Measurements from ENCODE around the gene PTPRK.

PTPRK gene

DNA sequence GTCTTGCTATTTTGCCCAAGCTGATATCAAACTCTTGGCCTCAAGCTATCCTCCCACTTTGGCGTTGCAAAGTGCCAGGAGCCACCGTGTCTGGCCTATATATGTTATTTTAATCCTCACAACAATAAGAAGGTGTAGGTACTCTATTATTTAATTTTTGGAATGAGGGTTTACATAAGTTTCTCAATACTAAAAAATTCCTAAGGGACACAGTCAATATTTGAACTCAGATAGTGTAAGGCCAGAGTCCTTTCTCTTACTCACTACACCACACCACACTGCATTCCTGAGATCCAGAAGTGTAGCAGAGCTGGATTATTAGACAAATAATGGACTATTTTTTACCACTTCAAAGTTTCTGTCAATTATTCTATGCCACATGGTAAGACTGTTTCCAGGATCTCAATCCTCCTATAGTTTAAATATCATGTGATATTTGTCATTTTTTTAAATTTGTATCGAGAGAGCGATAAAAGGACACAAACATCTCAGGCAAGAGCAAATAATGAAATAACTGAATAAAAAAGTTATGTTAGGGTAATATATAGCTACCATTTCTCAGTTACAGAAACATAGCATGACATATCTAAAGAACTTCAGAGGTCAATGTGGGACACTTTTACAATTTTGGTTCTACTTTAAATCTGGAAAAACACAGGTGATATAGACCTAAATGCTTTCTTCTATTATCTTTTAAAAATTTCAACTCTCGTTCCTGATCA is 457.4 kb downstream of the PTPRK start:
- no peak overlapping the region for H3K4me3 ChIP-seq (ENCODE audit: low read length)
- DNase-seq (ENCODE audit: low read depth), result peak; percentile 32
- TF ChIP-seq, protein P1, sequence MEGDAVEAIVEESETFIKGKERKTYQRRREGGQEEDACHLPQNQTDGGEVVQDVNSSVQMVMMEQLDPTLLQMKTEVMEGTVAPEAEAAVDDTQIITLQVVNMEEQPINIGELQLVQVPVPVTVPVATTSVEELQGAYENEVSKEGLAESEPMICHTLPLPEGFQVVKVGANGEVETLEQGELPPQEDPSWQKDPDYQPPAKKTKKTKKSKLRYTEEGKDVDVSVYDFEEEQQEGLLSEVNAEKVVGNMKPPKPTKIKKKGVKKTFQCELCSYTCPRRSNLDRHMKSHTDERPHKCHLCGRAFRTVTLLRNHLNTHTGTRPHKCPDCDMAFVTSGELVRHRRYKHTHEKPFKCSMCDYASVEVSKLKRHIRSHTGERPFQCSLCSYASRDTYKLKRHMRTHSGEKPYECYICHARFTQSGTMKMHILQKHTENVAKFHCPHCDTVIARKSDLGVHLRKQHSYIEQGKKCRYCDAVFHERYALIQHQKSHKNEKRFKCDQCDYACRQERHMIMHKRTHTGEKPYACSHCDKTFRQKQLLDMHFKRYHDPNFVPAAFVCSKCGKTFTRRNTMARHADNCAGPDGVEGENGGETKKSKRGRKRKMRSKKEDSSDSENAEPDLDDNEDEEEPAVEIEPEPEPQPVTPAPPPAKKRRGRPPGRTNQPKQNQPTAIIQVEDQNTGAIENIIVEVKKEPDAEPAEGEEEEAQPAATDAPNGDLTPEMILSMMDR (conservative IDR thresholded peaks at IDR 0.05; ENCODE audit: low read length), result no peak

DNA sequence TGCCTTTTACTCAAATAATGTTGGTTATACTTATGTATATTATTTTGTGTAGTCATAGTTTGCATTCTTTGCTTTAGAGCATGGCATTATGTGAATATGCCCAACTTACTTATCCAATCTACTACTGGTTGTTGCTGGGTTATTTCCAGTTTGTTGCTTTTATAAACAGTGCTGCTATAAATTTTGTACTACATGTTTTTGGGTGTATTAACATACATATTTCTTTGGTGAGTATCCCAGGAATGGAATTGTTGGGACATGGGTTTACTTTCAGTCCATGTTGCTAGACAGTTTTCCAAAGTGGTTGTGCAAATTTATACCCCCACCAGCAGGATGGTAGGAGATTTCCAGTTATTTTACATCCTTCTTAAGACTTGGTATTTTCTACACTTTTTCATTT is 462.5 kb downstream of the PTPRK start:
- no peak overlapping the region for H3K4me3 ChIP-seq (ENCODE audit: low read length)
- TF ChIP-seq, protein P1 (conservative IDR thresholded peaks at IDR 0.05; ENCODE audit: low read length), result no peak
- DNase-seq (ENCODE audit: low read depth), result peak; percentile 81

DNA sequence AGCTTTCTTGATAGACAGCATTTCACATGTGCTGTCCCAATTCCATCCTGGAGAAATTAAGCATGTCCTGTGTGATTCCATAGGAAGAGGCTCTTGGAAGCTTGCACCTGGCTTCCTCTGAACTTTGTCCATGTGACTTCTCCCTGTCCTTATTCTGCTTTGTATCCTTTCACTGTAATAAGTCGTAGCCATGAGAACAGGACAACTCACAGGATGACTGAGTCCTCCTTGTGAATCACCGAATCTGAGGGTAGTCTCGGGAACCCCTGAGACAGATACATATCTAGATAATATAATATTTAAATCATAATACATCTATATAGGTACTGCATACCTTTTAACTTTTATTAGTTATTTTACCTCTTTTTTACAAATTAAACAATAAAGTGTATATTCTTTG is 462.9 kb downstream of the PTPRK start:
- H3K4me3 ChIP-seq (ENCODE audit: low read length), result no peak overlapping the region
- DNase-seq (ENCODE audit: low read depth), result peak; percentile 13
- TF ChIP-seq, protein P1 (conservative IDR thresholded peaks at IDR 0.05; ENCODE audit: low read length), result no peak

DNA sequence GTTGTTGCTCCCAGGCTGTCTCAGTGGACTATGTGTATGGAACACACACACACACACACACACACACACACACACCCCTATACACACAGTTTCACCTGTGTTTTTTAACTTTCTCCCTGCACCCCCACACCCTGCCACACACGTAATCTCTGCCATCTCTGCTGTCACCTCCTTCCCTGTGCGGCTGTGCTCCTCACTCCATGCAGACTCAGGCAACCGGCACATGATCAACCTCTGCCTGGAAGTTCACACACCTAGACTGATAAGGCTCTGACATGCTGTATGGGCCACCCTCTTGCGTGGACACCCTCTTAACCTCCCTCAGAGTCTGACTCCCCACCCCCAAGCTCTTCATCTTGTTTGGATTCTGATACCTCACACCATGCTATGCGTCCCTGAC is 467.3 kb downstream of the PTPRK start:
- TF ChIP-seq, protein P1 (conservative IDR thresholded peaks at IDR 0.05; ENCODE audit: low read length), result no peak
- DNase-seq (ENCODE audit: low read depth), result no peak
- H3K4me3 ChIP-seq (ENCODE audit: low read length), result no peak overlapping the region

DNA sequence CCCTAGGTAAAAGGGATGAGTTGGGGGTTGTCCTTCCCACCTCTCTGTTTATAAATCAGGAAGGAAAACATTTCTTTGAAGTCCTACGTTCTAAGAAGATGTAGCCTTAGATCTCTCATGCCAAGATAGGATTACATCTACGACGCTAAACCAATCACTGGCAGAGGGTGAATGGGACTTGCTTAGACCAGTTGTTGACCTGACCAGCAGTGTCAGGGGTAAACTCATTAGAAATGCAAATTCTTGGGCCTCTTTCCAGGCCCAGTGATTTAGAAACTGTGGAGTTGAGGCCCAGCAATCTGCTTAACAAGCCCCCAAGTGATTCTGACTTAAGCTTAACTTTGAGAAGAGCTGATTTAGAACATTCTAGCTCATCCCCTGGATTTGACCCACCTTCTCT is 472.4 kb downstream of the PTPRK start:
- DNase-seq (ENCODE audit: low read depth), result no peak
- H3K4me3 ChIP-seq (ENCODE audit: low read length), result no peak overlapping the region
- TF ChIP-seq, protein P1 (conservative IDR thresholded peaks at IDR 0.05; ENCODE audit: low read length), result no peak

DNA sequence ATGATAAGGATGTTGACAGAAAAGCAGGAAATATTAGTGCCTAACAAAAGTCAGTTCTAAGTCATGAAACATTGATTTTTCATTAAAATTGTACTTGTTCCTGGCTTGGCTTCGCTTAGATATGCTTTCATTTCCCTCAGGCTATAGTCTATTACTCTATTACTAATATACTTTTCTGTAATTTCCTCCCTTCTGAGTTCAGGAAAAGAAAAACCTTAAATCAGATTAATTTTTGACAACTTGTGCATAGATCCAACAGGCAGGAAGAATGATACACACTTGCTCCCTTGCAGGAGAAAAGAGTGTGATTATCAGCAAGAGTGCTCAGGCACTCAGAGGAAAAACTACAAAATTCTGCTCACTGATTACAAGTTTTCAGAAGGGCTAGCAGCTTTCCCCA is 474.4 kb downstream of the PTPRK start:
- TF ChIP-seq, protein P1 (conservative IDR thresholded peaks at IDR 0.05; ENCODE audit: low read length), result no peak
- no peak for DNase-seq (ENCODE audit: low read depth)
- no peak overlapping the region for H3K4me3 ChIP-seq (ENCODE audit: low read length)

DNA sequence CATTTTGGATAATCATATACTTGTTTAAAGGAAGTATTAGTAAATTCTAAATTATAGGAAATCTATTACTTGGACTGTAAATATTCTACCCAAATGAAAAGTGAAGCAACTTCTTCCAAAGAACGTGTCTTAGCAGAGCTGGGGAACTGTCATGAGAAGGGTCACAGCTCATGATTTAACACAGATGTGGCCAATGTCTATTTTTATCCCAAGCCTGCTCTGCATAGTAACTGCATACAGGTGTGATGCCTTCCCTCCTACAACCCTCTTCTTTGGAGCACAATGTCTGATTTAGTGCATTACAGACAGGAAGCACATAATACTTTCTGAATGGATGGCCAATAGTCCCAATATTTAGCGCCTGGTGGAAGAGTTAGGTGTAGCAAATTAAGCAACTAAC is 480.9 kb downstream of the PTPRK start:
- H3K4me3 ChIP-seq (ENCODE audit: low read length), result no peak overlapping the region
- no peak for DNase-seq (ENCODE audit: low read depth)
- TF ChIP-seq, protein P1 (conservative IDR thresholded peaks at IDR 0.05; ENCODE audit: low read length), result no peak

Measured in AG10803 (cell line).